IPS-18a (cell line): Measurements from ENCODE around the gene EFCAB7.

ENCODE experiments used
- H3K27ac ChIP-seq: one replicate; pipeline ENCODE4 v1.5.1; 2013; ENCODE audit warnings: low read length
- H3K27me3 ChIP-seq: one replicate; pipeline ENCODE4 v1.6.1; 2013; ENCODE audit warnings: mild to moderate bottlenecking, low read length; ENCODE audit not compliant: control insufficient read depth, insufficient read depth
- H3K36me3 ChIP-seq: one replicate; pipeline ENCODE4 v1.6.1; 2013; ENCODE audit warnings: low read depth, low read length; ENCODE audit not compliant: control insufficient read depth
- H3K4me1 ChIP-seq: one replicate; pipeline ENCODE4 v1.6.1; 2013; ENCODE audit warnings: low read depth, low read length; ENCODE audit not compliant: control insufficient read depth
- H3K4me3 ChIP-seq: one replicate; pipeline ENCODE4 v1.5.1; 2013; ENCODE audit warnings: low read length
- H3K9ac ChIP-seq: one replicate; pipeline ENCODE4 v1.6.1; 2013; ENCODE audit warnings: mild to moderate bottlenecking, low read length, moderate library complexity
- H3K9me3 ChIP-seq: one replicate; pipeline ENCODE4 v1.6.1; 2013; ENCODE audit warnings: low read depth, low read length; ENCODE audit not compliant: control insufficient read depth

EFCAB7 gene

DNA sequence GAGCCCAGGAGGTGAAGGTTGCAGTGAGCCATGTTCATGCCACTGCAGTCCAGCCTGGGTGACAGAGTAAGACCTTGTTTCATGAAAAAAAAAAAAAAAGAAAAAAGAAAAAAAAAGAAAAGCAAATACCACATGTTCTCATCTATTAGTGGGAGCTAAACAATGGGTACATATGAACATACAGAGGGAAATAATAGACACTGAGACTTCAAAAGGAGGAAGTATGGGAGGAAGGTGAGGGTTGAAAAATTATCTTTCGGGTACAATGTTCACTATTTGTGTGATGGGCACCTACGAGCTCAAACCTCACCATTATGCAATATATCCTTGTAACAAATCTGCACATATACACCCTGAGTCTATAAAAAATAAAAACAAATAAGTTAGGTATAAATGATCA lies 6.7 kb upstream of the EFCAB7 start:
- H3K36me3 ChIP-seq: no peaks in the 10 kb centered on the region
- H3K9me3 ChIP-seq: no peaks in the 10 kb centered on the region
- H3K4me3 ChIP-seq: no peak overlapping the region
- no peaks in the 10 kb centered on the region for H3K27me3 ChIP-seq
- H3K4me1 ChIP-seq: no peaks in the 10 kb centered on the region
- no peak overlapping the region for H3K9ac ChIP-seq
- H3K27ac ChIP-seq: no peak overlapping the region

DNA sequence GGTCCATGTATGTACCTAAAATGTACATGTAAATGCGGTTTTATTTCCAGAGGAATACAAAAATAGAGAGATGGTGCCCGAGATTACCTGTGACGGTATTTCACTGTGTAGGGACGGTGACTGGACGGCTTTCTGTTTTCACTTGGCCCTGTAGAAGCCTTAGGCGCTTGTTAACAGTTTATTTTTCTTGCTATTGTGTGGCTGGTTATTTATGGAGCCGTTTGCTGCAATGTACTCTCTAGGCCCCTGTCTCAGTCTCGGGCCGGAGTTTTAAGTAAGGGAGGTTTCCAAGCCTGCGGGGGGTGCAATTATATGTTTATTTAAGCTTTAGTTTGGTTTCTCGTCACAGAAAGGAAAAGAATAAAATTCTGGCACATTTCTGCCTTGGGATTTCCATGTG lies 413 bp downstream of the EFCAB7 start:
- no peaks in the 10 kb centered on the region for H3K36me3 ChIP-seq

GRCh38 chr1:63524201-63524600 lies 876 bp downstream of the EFCAB7 start:
- Histone ChIP-seq H3K36me3 (no peaks in the 10 kb centered on the region), H3K27me3 (no peaks in the 10 kb centered on the region), H3K9ac (peak overlapping the region; percentile 70), H3K4me3 (peak overlapping the region; percentile 67), H3K9me3 (no peaks in the 10 kb centered on the region), H3K4me1 (peaks cover 4% of the 10 kb centered on the region), H3K27ac (no peak overlapping the region)

More for the DNA sequence above, 413 bp downstream of the EFCAB7 start:
- Histone ChIP-seq H3K4me1 (peaks cover 4% of the 10 kb centered on the region), H3K9ac (peak overlapping the region; percentile 70), H3K27me3 (no peaks in the 10 kb centered on the region), H3K27ac (peak overlapping the region; percentile 68), H3K9me3 (no peaks in the 10 kb centered on the region), H3K4me3 (peak overlapping the region; percentile 67)

DNA sequence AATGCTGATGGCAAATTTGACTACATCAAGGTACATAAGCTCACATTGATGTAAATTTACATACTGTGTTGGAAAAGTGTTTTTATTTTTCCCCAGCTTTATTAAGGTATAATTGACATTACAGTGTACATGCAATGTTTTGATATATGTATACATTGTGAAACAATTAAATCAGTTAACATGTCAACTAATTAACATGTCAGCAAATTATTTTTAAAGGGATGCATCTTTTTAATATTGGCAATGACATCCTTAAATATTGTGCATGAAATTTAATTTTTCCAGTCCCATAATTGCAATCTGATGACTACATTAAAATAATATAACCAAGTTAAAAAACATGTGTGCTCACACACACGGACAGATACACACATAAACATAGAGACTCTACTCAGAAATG lies 9.4 kb downstream of the EFCAB7 start:
- H3K9me3 ChIP-seq: no peaks in the 10 kb centered on the region
- no peaks in the 10 kb centered on the region for H3K27me3 ChIP-seq
- no peak overlapping the region for H3K9ac ChIP-seq
- H3K4me1 ChIP-seq: peaks cover 8% of the 10 kb centered on the region
- H3K27ac ChIP-seq: no peak overlapping the region
- peaks cover 7% of the 10 kb centered on the region for H3K36me3 ChIP-seq
- no peak overlapping the region for H3K4me3 ChIP-seq

GRCh38 chr1:63533931-63534330 lies 10.6 kb downstream of the EFCAB7 start:
- Histone ChIP-seq H3K4me3 (no peak overlapping the region), H3K4me1 (peaks cover 8% of the 10 kb centered on the region), H3K27me3 (no peaks in the 10 kb centered on the region), H3K27ac (no peak overlapping the region), H3K9ac (no peak overlapping the region), H3K36me3 (peaks cover 7% of the 10 kb centered on the region), H3K9me3 (no peaks in the 10 kb centered on the region)

- no peak overlapping the region for H3K27ac ChIP-seq
- no peak overlapping the region for H3K4me3 ChIP-seq
- H3K9me3 ChIP-seq: no peaks in the 10 kb centered on the region
Measured at GRCh38 chr1:63534406-63534805, 11.1 kb downstream of the EFCAB7 start.

GRCh38 chr1:63537006-63537405 lies 13.7 kb downstream of the EFCAB7 start:
- no peak overlapping the region for H3K9ac ChIP-seq
- peaks cover 8% of the 10 kb centered on the region for H3K4me1 ChIP-seq
- H3K4me3 ChIP-seq: no peak overlapping the region
- no peaks in the 10 kb centered on the region for H3K27me3 ChIP-seq
- H3K27ac ChIP-seq: no peak overlapping the region
- H3K36me3 ChIP-seq: peaks cover 7% of the 10 kb centered on the region
- H3K9me3 ChIP-seq: no peaks in the 10 kb centered on the region

More at GRCh38 chr1:63534406-63534805, 11.1 kb downstream of the EFCAB7 start:
- no peaks in the 10 kb centered on the region for H3K27me3 ChIP-seq
- peaks cover 8% of the 10 kb centered on the region for H3K4me1 ChIP-seq
- H3K36me3 ChIP-seq: peaks cover 7% of the 10 kb centered on the region
- no peak overlapping the region for H3K9ac ChIP-seq

DNA sequence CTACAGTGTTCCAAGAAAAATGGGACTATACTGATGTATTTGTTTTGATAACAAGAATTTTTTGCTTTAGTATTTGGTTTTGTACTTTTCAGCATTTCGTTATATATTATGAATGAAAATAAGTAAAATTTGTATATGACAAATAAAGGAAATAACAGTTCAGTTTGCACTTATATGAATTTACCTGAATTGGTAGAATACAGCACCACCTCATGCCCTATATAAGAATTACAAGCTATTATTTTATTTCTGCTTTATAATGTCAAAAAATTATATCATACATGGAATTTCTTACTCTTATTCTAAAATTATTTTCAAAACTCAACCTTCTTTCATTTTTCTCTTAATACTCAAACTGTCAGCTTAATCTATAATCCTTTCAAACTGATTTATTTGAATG lies 14.6 kb downstream of the EFCAB7 start:
- no peak overlapping the region for H3K4me3 ChIP-seq
- no peaks in the 10 kb centered on the region for H3K9me3 ChIP-seq
- H3K9ac ChIP-seq: no peak overlapping the region
- H3K4me1 ChIP-seq: peaks cover 8% of the 10 kb centered on the region
- H3K27me3 ChIP-seq: no peaks in the 10 kb centered on the region
- no peak overlapping the region for H3K27ac ChIP-seq
- H3K36me3 ChIP-seq: peaks cover 3% of the 10 kb centered on the region

GRCh38 chr1:63545780-63546179 lies 22.5 kb downstream of the EFCAB7 start:
- Histone ChIP-seq H3K4me3 (no peak overlapping the region), H3K9me3 (no peaks in the 10 kb centered on the region), H3K4me1 (no peaks in the 10 kb centered on the region), H3K36me3 (no peaks in the 10 kb centered on the region), H3K27ac (no peak overlapping the region), H3K27me3 (no peaks in the 10 kb centered on the region), H3K9ac (no peak overlapping the region)

GRCh38 chr1:63547621-63548294 lies 24.4 kb downstream of the EFCAB7 start:
- Histone ChIP-seq H3K4me1 (no peaks in the 10 kb centered on the region), H3K9me3 (no peaks in the 10 kb centered on the region), H3K27me3 (no peaks in the 10 kb centered on the region), H3K36me3 (no peaks in the 10 kb centered on the region), H3K4me3 (no peak overlapping the region), H3K27ac (no peak overlapping the region), H3K9ac (no peak overlapping the region)

DNA sequence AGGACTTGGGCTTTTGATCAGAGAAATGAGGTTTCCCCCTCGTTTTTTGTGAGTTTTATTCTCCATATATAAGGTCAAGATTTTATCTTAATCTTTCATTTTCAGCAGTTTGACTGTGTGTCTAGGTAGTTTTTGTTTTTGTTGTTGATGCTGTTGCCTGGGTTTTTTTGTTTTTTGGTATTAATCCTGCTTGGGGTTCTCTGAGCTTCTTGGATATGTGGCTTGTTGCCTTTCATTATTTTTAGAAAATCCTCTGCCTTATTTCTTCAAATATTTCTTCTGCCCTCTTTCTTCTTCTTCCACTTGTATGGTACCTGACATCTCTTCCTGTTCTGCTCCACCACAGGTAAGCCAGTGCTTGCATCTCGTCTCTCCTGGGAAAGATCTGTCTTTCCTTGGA lies 25.0 kb downstream of the EFCAB7 start:
- no peaks in the 10 kb centered on the region for H3K4me1 ChIP-seq
- no peak overlapping the region for H3K27ac ChIP-seq
- no peak overlapping the region for H3K9ac ChIP-seq
- no peaks in the 10 kb centered on the region for H3K36me3 ChIP-seq
- H3K9me3 ChIP-seq: no peaks in the 10 kb centered on the region
- H3K4me3 ChIP-seq: no peak overlapping the region
- H3K27me3 ChIP-seq: no peaks in the 10 kb centered on the region

DNA sequence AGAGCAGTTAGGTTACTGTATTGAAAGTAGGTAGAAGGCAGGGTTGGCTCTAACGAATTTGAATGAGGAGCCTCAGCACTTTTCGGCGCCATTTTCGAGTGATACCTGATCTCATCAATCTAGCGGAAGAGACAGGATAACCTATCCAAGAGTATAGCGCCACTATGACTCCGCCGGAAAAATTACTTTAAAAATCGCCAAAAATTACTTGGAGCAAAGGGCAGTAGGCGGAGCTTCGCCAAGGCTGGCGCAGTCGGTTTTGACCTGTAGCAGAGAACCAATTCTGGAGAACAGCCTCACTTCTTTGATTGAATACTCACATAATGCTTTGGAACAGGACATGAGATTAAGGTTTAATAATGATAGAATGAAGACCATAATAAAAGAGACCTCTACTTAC lies 25.6 kb downstream of the EFCAB7 start:
- no peak overlapping the region for H3K9ac ChIP-seq
- no peak overlapping the region for H3K4me3 ChIP-seq
- no peaks in the 10 kb centered on the region for H3K27me3 ChIP-seq
- H3K36me3 ChIP-seq: no peaks in the 10 kb centered on the region
- H3K4me1 ChIP-seq: no peaks in the 10 kb centered on the region
- H3K9me3 ChIP-seq: no peaks in the 10 kb centered on the region
- no peak overlapping the region for H3K27ac ChIP-seq
